Smooth muscle cell (in vitro differentiated cells): ENCODE results near the gene GDPD4. TPM values are rescaled to one million over a fixed set of nuclear protein-coding genes. Genes with fewer than 3 reads are reported as not detected.

Experiments
- DNase-seq: peaks from one replicate; lab custom pipeline; 2025; ENCODE audit not compliant: unreplicated experiment; lab: John Stamatoyannopoulos, UW
- H2AFZ ChIP-seq: fragments of 200-600 bp; sonication (generic); 2 replicates; pipeline ENCODE4 v1.6.0; 2016; ENCODE audit warnings: antibody characterized with exemption, low read depth, mild to moderate bottlenecking
- H3F3A ChIP-seq: fragments of 200-600 bp; sonication (generic); 2 replicates; pipeline ENCODE4 v1.6.0; 2017; ENCODE audit warnings: antibody characterized with exemption, low read depth
- H3K27ac ChIP-seq: fragments of 200-600 bp; sonication (generic); 2 replicates; pipeline ENCODE4 v1.5.1; 2016; ENCODE audit warnings: low read depth, mild to moderate bottlenecking
- H3K27me3 ChIP-seq: fragments of 200-600 bp; sonication (generic); 2 replicates; pipeline ENCODE4 v1.6.1; 2016; ENCODE audit warnings: low read depth, mild to moderate bottlenecking
- H3K36me3 ChIP-seq: fragments of 200-600 bp; sonication (generic); 2 replicates; pipeline ENCODE4 v1.5.1; 2016; ENCODE audit warnings: low read depth
- H3K4me1 ChIP-seq: fragments of 200-600 bp; sonication (generic); 2 replicates; pipeline ENCODE4 v1.5.1; 2016; ENCODE audit warnings: low read depth
- H3K4me2 ChIP-seq: fragments of 200-600 bp; sonication (generic); 2 replicates; pipeline ENCODE4 v1.6.0; 2016; ENCODE audit warnings: mild to moderate bottlenecking
- H3K4me3 ChIP-seq: fragments of 200-600 bp; sonication (generic); 2 replicates; pipeline ENCODE4 v1.5.1; 2016; ENCODE audit warnings: mild to moderate bottlenecking
- H3K79me2 ChIP-seq: fragments of 200-600 bp; sonication (generic); 2 replicates; pipeline ENCODE4 v1.6.0; 2016; ENCODE audit warnings: low read depth, mild to moderate bottlenecking
- H3K9ac ChIP-seq: fragments of 200-600 bp; sonication (generic); 2 replicates; pipeline ENCODE4 v1.6.0; 2016; ENCODE audit warnings: low read depth
- H3K9me3 ChIP-seq: fragments of 200-600 bp; sonication (generic); replicated peaks from 2 replicates; pipeline ENCODE4 v1.5.1; 2016; ENCODE audit warnings: low read depth
- H4K20me1 ChIP-seq: fragments of 200-600 bp; sonication (generic); 2 replicates; pipeline ENCODE4 v1.6.0; 2016; ENCODE audit warnings: low read depth
- CTCF ChIP-seq: fragments of 200-600 bp; sonication (generic); IDR thresholded peaks from 2 replicates; pipeline ENCODE4 v1.5.1; 2017; ENCODE audit warnings: borderline replicate concordance, mild to moderate bottlenecking, antibody characterized with exemption; ENCODE audit not compliant: insufficient read depth, poor library complexity, severe bottlenecking
- WGBS: methylation state at CpG from one replicate; pipeline ENCODE4 v1.1.7; 2016; ENCODE audit warnings: low lambda C conversion rate; 5-methylcytosine and 5-hydroxymethylcytosine counted together
- polyA plus RNA-seq: library from polyadenylated mRNA; unstranded; fragments of >200 nt; fragmentation: Nextera tagmentation; extraction: Ambion mirVana; gene quantifications from 2 replicates; pipeline ENCODE4 v1.2.1, GENCODE V29; 2016
- total RNA-seq: library from RNA; depleted of rRNA; stranded (reverse); fragments of >200 nt; gene quantifications from 2 replicates; pipeline ENCODE4 v1.2.3, GENCODE V29; 2014

GDPD4 gene
- total and polyA plus RNA-seq, 2 experiments from 2014 or later, result not detected

GRCh38 chr11:77318600-77318999 lies 17.1 kb upstream of the GDPD4 start:
- Histone ChIP-seq H3K4me2 (no peak overlapping the region), H3K9me3 (no peaks in the 10 kb centered on the region), H3K9ac (no peak overlapping the region), H3F3A (no peaks in the 10 kb centered on the region), H3K4me1 (no peaks in the 10 kb centered on the region), H2AFZ (no peak overlapping the region), H3K27me3 (no peaks in the 10 kb centered on the region), H3K27ac (no peak overlapping the region), H3K79me2 (no peaks in the 10 kb centered on the region), H3K4me3 (no peak overlapping the region), H4K20me1 (no peaks in the 10 kb centered on the region), H3K36me3 (no peaks in the 10 kb centered on the region)
- no peak for TF ChIP-seq CTCF
- DNase-seq, result no peak
- 91% methylated on average over 2 of the region's 2 CpGs for WGBS

- Histone ChIP-seq H4K20me1 (no peaks in the 10 kb centered on the region), H3K36me3 (no peaks in the 10 kb centered on the region), H3K4me3 (no peak overlapping the region), H3F3A (no peaks in the 10 kb centered on the region), H3K9me3 (no peaks in the 10 kb centered on the region), H3K27ac (no peak overlapping the region), H3K9ac (no peak overlapping the region), H3K79me2 (no peaks in the 10 kb centered on the region), H3K4me2 (no peak overlapping the region), H3K27me3 (no peaks in the 10 kb centered on the region), H3K4me1 (no peaks in the 10 kb centered on the region), H2AFZ (no peak overlapping the region)
- no peak for TF ChIP-seq CTCF
- WGBS, result 45% methylated on average over 5 of the region's 5 CpGs
- no peak for DNase-seq
Measured at GRCh38 chr11:77316733-77317342, 15.4 kb upstream of the GDPD4 start.

DNA sequence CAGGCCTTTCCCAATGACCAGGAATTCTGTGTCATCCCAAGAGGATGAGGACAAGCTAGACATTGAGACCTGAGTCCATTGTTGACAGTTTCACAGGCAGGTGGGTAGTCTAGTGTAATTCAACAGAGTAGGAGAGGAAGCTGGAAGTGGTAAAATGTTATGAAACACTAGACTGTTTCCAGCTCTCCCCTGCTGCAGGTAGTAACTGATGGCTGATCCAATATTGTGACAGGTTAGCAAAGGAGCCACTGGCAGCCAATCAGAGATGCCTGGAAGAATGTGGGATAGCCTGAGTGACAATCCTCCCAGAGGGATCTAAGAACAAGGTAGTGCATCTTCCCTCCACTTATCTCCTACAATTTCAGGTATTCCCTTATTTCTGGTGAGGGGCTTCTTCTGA lies 10.6 kb upstream of the GDPD4 start:
- Histone ChIP-seq H3K4me1 (no peaks in the 10 kb centered on the region), H3F3A (no peaks in the 10 kb centered on the region), H3K27ac (no peak overlapping the region), H4K20me1 (no peaks in the 10 kb centered on the region), H3K4me3 (no peak overlapping the region), H3K9me3 (no peaks in the 10 kb centered on the region), H3K36me3 (no peaks in the 10 kb centered on the region), H3K79me2 (no peaks in the 10 kb centered on the region), H3K9ac (no peak overlapping the region), H3K27me3 (no peaks in the 10 kb centered on the region), H2AFZ (no peak overlapping the region), H3K4me2 (no peak overlapping the region)
- DNase-seq, result no peak
- no peak for TF ChIP-seq CTCF

GRCh38 chr11:77311701-77312100 lies 10.2 kb upstream of the GDPD4 start:
- DNase-seq, result no peak
- H4K20me1 ChIP-seq, result no peaks in the 10 kb centered on the region
- no peak overlapping the region for H3K4me2 ChIP-seq
- H3F3A ChIP-seq, result no peaks in the 10 kb centered on the region
- H3K27me3 ChIP-seq, result no peaks in the 10 kb centered on the region
- 92% methylated on average over 3 of the region's 3 CpGs for WGBS
- H3K27ac ChIP-seq, result no peak overlapping the region
- H3K9ac ChIP-seq, result no peak overlapping the region
- no peaks in the 10 kb centered on the region for H3K36me3 ChIP-seq
- no peak overlapping the region for H3K4me3 ChIP-seq
- H3K79me2 ChIP-seq, result no peaks in the 10 kb centered on the region
- H3K9me3 ChIP-seq, result no peaks in the 10 kb centered on the region
- no peak for TF ChIP-seq CTCF
- no peaks in the 10 kb centered on the region for H3K4me1 ChIP-seq
- no peak overlapping the region for H2AFZ ChIP-seq
